ENCODE data around the gene HARBI1. TPM values are rescaled to one million over a fixed set of nuclear protein-coding genes. Genes with fewer than 3 reads are reported as not detected.
A peak's percentile ranks its signal among the peaks of the same experiment; 100 is the strongest.

HARBI1 gene
- total and polyA plus RNA-seq, 10 of the 15 experiments (the other 5 are each of a cell fraction or from before 2014, with no cell fraction given): 3.6 to 8.4 (median 5.2) TPM

DNA sequence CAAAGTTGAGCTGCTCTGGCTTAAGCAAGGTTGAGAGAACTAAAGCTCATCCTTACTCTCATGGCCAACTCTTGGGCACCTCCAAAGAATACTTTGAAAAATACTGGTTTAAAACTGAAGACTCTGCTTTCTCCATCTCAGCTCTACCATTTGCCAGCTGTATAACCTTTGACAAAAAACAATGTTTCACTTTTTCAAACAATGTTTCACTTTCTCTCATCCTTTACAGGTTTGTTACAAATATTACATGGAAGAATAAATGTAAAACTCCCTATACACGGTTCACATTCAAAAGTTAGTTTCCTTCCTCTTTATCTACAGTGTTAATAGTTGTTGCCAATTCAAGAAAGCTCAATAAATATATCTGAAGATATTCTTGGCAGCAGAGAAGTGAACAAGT, 42.4 kb downstream of the HARBI1 start:
- POLR2A ChIA-PET: interaction anchor here (0.9 to 1.9 kb wide), 3 partner anchors 12 to 91 kb away, joined by 3 to 10 read pairs (median 4); no protein-coding TSS in a partner anchor

More for the DNA sequence above, 42.4 kb downstream of the HARBI1 start:
- peaks cover 34% of the 10 kb centered on the region for H3K79me2 ChIP-seq (ENCODE audit: control insufficient read depth, insufficient read depth, low read length)
- no peak for FAIRE-seq
- no peak for DNase-seq (ENCODE audit: low read depth, low spot score)
- in situ Hi-C loops (cut with MboI) (no loop called here), intact Hi-C loops (cut with micrococcal nuclease; ENCODE audit: unreplicated experiment) (no loop called here)
- TF ChIP-seq MYB (IDR thresholded peaks at IDR 0.05; ENCODE audit: borderline replicate concordance, low read depth, low read length): no peak
- no peak for TF ChIP-seq CEBPB (IDR thresholded peaks at IDR 0.05; ENCODE audit: borderline replicate concordance in 1 of 2, low read depth in 2 of 2, low read length in 2 of 2)
- TF ChIP-seq SMAD5 (IDR thresholded peaks at IDR 0.05; ENCODE audit: low read depth): no peak
- no peak for TF ChIP-seq HCFC1 (IDR thresholded peaks at IDR 0.05; ENCODE audit: low read length)
- TF ChIP-seq NBN (IDR thresholded peaks at IDR 0.05): no peak
- TF ChIP-seq, protein P1, sequence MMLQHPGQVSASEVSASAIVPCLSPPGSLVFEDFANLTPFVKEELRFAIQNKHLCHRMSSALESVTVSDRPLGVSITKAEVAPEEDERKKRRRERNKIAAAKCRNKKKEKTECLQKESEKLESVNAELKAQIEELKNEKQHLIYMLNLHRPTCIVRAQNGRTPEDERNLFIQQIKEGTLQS (IDR thresholded peaks at IDR 0.05; ENCODE audit: borderline replicate concordance, extremely low read depth, low read depth, low read length): no peak
- TF ChIP-seq, protein P2, sequence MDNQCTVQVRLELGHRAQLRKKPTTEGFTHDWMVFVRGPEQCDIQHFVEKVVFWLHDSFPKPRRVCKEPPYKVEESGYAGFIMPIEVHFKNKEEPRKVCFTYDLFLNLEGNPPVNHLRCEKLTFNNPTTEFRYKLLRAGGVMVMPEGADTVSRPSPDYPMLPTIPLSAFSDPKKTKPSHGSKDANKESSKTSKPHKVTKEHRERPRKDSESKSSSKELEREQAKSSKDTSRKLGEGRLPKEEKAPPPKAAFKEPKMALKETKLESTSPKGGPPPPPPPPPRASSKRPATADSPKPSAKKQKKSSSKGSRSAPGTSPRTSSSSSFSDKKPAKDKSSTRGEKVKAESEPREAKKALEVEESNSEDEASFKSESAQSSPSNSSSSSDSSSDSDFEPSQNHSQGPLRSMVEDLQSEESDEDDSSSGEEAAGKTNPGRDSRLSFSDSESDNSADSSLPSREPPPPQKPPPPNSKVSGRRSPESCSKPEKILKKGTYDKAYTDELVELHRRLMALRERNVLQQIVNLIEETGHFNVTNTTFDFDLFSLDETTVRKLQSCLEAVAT (IDR thresholded peaks at IDR 0.05): no peak
- TF ChIP-seq GATAD2B (conservative IDR thresholded peaks at IDR 0.05; ENCODE audit: low read depth): no peak
- no peak for TF ChIP-seq WRNIP1 (IDR thresholded peaks at IDR 0.05; ENCODE audit: borderline replicate concordance, low read depth, low read length)
- no peak for TF ChIP-seq ZBED1 (IDR thresholded peaks at IDR 0.05; ENCODE audit: borderline replicate concordance)
- TF ChIP-seq BHLHE40 (IDR thresholded peaks at IDR 0.05; ENCODE audit: borderline replicate concordance in 1 of 2, low read depth in 2 of 2, low read length in 1 of 2): no peak
- TF ChIP-seq, protein P3, sequence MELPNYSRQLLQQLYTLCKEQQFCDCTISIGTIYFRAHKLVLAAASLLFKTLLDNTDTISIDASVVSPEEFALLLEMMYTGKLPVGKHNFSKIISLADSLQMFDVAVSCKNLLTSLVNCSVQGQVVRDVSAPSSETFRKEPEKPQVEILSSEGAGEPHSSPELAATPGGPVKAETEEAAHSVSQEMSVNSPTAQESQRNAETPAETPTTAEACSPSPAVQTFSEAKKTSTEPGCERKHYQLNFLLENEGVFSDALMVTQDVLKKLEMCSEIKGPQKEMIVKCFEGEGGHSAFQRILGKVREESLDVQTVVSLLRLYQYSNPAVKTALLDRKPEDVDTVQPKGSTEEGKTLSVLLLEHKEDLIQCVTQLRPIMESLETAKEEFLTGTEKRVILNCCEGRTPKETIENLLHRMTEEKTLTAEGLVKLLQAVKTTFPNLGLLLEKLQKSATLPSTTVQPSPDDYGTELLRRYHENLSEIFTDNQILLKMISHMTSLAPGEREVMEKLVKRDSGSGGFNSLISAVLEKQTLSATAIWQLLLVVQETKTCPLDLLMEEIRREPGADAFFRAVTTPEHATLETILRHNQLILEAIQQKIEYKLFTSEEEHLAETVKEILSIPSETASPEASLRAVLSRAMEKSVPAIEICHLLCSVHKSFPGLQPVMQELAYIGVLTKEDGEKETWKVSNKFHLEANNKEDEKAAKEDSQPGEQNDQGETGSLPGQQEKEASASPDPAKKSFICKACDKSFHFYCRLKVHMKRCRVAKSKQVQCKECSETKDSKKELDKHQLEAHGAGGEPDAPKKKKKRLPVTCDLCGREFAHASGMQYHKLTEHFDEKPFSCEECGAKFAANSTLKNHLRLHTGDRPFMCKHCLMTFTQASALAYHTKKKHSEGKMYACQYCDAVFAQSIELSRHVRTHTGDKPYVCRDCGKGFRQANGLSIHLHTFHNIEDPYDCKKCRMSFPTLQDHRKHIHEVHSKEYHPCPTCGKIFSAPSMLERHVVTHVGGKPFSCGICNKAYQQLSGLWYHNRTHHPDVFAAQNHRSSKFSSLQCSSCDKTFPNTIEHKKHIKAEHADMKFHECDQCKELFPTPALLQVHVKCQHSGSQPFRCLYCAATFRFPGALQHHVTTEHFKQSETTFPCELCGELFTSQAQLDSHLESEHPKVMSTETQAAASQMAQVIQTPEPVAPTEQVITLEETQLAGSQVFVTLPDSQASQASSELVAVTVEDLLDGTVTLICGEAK (IDR thresholded peaks at IDR 0.05; ENCODE audit: borderline replicate concordance): no peak
- no peak for TF ChIP-seq RCOR1 (conservative IDR thresholded peaks at IDR 0.05; ENCODE audit: low read depth, low read length)
- TF ChIP-seq, protein P4, sequence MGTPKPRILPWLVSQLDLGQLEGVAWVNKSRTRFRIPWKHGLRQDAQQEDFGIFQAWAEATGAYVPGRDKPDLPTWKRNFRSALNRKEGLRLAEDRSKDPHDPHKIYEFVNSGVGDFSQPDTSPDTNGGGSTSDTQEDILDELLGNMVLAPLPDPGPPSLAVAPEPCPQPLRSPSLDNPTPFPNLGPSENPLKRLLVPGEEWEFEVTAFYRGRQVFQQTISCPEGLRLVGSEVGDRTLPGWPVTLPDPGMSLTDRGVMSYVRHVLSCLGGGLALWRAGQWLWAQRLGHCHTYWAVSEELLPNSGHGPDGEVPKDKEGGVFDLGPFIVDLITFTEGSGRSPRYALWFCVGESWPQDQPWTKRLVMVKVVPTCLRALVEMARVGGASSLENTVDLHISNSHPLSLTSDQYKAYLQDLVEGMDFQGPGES (IDR thresholded peaks at IDR 0.05): no peak
- no peak for TF ChIP-seq KLF5 (IDR thresholded peaks at IDR 0.05; ENCODE audit: partially characterized antibody)
- 0% methylated on average over 1 of the region's 1 CpG for WGBS (ENCODE audit: insufficient coverage, insufficient replicate concordance, low lambda C conversion rate, missing lambda C conversion rate)
- H4K20me1 ChIP-seq (ENCODE audit: control insufficient read depth, insufficient read depth): no peaks in the 10 kb centered on the region
- H3K4me3 ChIP-seq: no peak overlapping the region
- peaks cover 0 to 3% of the 10 kb centered on the region in 2 experiments; a peak in 1 of 4 replicates for H3K36me3 ChIP-seq (ENCODE audit: control insufficient read depth in 2 of 2, insufficient read depth in 2 of 2, low read length in 1 of 2)
- no TSS peak for BruUV-seq (replicated peaks)
- CTCF ChIA-PET: interaction anchor here (0.7 to 0.9 kb wide), 3 partner anchors 16 to 44 kb away, joined by 3 read pairs; no protein-coding TSS in a partner anchor
- SMC1A ChIA-PET (ENCODE audit: uncharacterized antibody, unreplicated experiment): interaction anchor here (0.7 to 3.1 kb wide), 10 partner anchors 8 to 137 kb away, joined by 3 to 12 read pairs (median 3); partner anchors contain the start of gene AMBRA1
- H2AFZ ChIP-seq (ENCODE audit: control insufficient read depth, low read depth, low read length): no peak overlapping the region
- no peaks in the 10 kb centered on the region; the same call in 2 of the 3 replicates for H3K9me3 ChIP-seq (replicated peaks; ENCODE audit: control insufficient read depth, insufficient read depth, low read length)
- H3K27ac ChIP-seq (ENCODE audit: control insufficient read depth, insufficient read depth): peak overlapping the region; percentile 39
- H3K4me2 ChIP-seq (ENCODE audit: control insufficient read depth, insufficient read depth): peak overlapping the region; percentile 7
- peaks cover 8% of the 10 kb centered on the region for H3K4me1 ChIP-seq (ENCODE audit: control insufficient read depth, insufficient read depth, low read length)
- RAD21 ChIA-PET (ENCODE audit: unreplicated experiment): interaction anchor here (0.7 to 1.4 kb wide), 3 partner anchors 13 to 128 kb away, joined by 3 to 5 read pairs (median 3); partner anchors contain the start of gene AMBRA1
- no peaks in the 10 kb centered on the region for H3K27me3 ChIP-seq (replicated peaks in 1 of 2; ENCODE audit: control insufficient read depth in 2 of 2, insufficient read depth in 2 of 2, low read length in 1 of 2)
- H3K9ac ChIP-seq (ENCODE audit: control insufficient read depth, insufficient read depth, low read length): no peak overlapping the region
- peak; percentile 54 for ATAC-seq
